GM12892 (cell line): ENCODE results near the gene CDK5RAP2.

Experiments
- POLR2A ChIP-seq: IDR thresholded peaks from 2 replicates; pipeline ENCODE4 v1.6.1; 2011; ENCODE audit warnings: low read depth, low read length, control low read depth
- POLR2AphosphoS5 ChIP-seq: IDR thresholded peaks from 2 replicates; pipeline ENCODE4 v1.6.1; 2011; ENCODE audit warnings: low read depth, low read length, control low read depth
- TAF1 ChIP-seq: IDR thresholded peaks from 2 replicates; pipeline ENCODE4 v1.6.1; 2011; ENCODE audit warnings: low read depth, mild to moderate bottlenecking, control low read depth, low read length, borderline replicate concordance

GRCh38 chr9:120473608-120474007 lies 106.4 kb downstream of the CDK5RAP2 start:
- TF ChIP-seq POLR2AphosphoS5 (no peak), TAF1 (no peak), POLR2A (no peak)
